GM19468 (cell line): Measurements from ENCODE around the gene COQ8B.
"Not testable (repeated sequence)": the region's sequence is repeated elsewhere in the genome, so short reads cannot be mapped to it uniquely, and the experiment has no call there.

ENCODE experiments used
- ATAC-seq: cut with Tn5 transposase; IDR thresholded peaks from one replicate; pipeline ENCODE4 v1.9.1; 2021; ENCODE audit warnings: mild to moderate bottlenecking, moderate library complexity, moderate number of reproducible peaks; ENCODE audit not compliant: unreplicated experiment; ENCODE audit errors: extremely low read depth

COQ8B gene

GRCh38 chr19:40742886-40743285 lies 26.2 kb upstream of the COQ8B start:
- no peak for ATAC-seq

GRCh38 chr19:40742477-40742876 lies 25.8 kb upstream of the COQ8B start:
- no peak for ATAC-seq

GRCh38 chr19:40741527-40742390 lies 25.1 kb upstream of the COQ8B start:
- no peak for ATAC-seq

GRCh38 chr19:40740747-40741146 lies 24.1 kb upstream of the COQ8B start:
- ATAC-seq: no peak

GRCh38 chr19:40739871-40740703 lies 23.4 kb upstream of the COQ8B start:
- ATAC-seq: no peak

GRCh38 chr19:40739030-40739839 lies 22.5 kb upstream of the COQ8B start:
- no peak for ATAC-seq

GRCh38 chr19:40737102-40737644 lies 20.5 kb upstream of the COQ8B start:
- no peak for ATAC-seq

- no peak for ATAC-seq
These were observed 20.0 kb upstream of the COQ8B start for GRCh38 chr19:40736661-40737060.

GRCh38 chr19:40735013-40735771 lies 18.5 kb upstream of the COQ8B start:
- no peak for ATAC-seq

- ATAC-seq: no peak
These were observed 16.5 kb upstream of the COQ8B start for GRCh38 chr19:40733149-40733548.

- ATAC-seq: not testable (repeated sequence)
These were observed 15.6 kb upstream of the COQ8B start for GRCh38 chr19:40732304-40732703.

- ATAC-seq: not testable (repeated sequence)
These were observed 13.4 kb upstream of the COQ8B start for GRCh38 chr19:40730065-40730464.

GRCh38 chr19:40726279-40726678 lies 9.6 kb upstream of the COQ8B start:
- no peak for ATAC-seq

GRCh38 chr19:40724855-40725254 lies 8.2 kb upstream of the COQ8B start:
- no peak for ATAC-seq

GRCh38 chr19:40724315-40724714 lies 7.6 kb upstream of the COQ8B start:
- no peak for ATAC-seq

GRCh38 chr19:40723661-40724254 lies 7.1 kb upstream of the COQ8B start:
- ATAC-seq: no peak

- ATAC-seq: no peak
These were observed 5.4 kb upstream of the COQ8B start for GRCh38 chr19:40721936-40722661.

GRCh38 chr19:40721140-40721486 lies 4.4 kb upstream of the COQ8B start:
- no peak for ATAC-seq
